Mammary epithelial cell (primary cell): Measurements from ENCODE around the gene BAHD1.
A peak's percentile ranks its signal among the peaks of the same experiment; 100 is the strongest.

Experiments
- EZH2 ChIP-seq: IDR thresholded peaks from 2 replicates; pipeline ENCODE4 v1.6.1; 2012; ENCODE audit warnings: low read length, inconsistent platforms, borderline replicate concordance
- TF ChIP-seq, protein P1 (sequence below), 2 donors: IDR thresholded peaks in 1 of 2; conservative IDR thresholded peaks in 1 of 2; 2 replicates each; pipeline ENCODE4 v1.5.1; 2011 to 2012; ENCODE audit warnings: inconsistent platforms in 2 of 2, low read length in 2 of 2, mild to moderate bottlenecking in 2 of 2, control low read depth in 1 of 2, low read depth in 1 of 2; ENCODE audit not compliant: insufficient read depth in 1 of 2; ENCODE audit errors: extremely low read depth in 1 of 2

DNA sequence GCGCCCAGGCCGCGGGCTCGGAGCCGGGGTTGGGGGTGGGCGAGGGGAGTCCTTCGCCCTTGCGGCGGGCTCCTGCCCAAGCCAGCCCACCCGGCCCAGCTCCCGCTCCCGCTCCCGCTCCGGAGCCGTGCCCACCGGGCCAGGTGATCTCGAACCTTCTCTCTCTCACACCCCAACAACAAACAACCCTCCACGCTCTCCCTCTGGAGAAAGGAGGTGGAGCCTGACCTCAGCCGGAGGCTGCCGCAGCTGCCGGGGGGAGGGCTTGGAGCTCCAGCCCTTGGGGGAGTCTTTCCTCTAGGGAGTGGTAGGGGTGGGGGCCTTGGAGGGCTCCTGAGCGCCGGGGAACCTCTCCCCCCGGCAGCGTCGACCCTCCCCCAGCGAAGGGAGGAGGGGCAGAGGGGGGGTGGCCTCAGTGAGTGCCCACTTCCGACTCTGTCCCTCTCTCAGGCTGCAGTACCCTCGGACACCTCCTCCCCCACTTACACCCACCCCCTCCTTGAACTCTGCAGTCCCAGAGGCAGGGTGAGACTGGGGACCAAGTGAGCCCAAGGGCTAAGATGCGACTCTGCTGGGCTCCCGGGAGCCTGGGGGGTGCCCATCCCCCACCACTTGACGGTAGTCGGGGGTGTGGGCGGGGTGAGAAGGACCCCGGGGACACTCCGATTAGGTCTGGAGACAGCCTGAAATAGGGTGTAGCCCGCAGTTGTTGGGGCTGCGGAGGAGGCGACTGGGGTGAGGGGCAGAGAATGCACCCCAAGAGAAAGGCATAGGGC, 4.4 kb upstream of the BAHD1 start:
- TF ChIP-seq, protein P1, sequence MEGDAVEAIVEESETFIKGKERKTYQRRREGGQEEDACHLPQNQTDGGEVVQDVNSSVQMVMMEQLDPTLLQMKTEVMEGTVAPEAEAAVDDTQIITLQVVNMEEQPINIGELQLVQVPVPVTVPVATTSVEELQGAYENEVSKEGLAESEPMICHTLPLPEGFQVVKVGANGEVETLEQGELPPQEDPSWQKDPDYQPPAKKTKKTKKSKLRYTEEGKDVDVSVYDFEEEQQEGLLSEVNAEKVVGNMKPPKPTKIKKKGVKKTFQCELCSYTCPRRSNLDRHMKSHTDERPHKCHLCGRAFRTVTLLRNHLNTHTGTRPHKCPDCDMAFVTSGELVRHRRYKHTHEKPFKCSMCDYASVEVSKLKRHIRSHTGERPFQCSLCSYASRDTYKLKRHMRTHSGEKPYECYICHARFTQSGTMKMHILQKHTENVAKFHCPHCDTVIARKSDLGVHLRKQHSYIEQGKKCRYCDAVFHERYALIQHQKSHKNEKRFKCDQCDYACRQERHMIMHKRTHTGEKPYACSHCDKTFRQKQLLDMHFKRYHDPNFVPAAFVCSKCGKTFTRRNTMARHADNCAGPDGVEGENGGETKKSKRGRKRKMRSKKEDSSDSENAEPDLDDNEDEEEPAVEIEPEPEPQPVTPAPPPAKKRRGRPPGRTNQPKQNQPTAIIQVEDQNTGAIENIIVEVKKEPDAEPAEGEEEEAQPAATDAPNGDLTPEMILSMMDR (conservative IDR thresholded peaks at IDR 0.05 in 1 of 2, IDR thresholded peaks at IDR 0.05 in 1 of 2; ENCODE audit: extremely low read depth in 1 of 2, insufficient read depth in 1 of 2, low read depth in 1 of 2, low read length in 2 of 2), result no peak
- TF ChIP-seq EZH2, result peak; percentile 30
